Measurements from ENCODE around the gene ACTA2.

Gene ACTA2

GRCh38 chr10:88964869-88965415 is 12.4 kb upstream of the ACTA2 start:
- Histone ChIP-seq H3K36me3 (ENCODE audit: control insufficient read depth, insufficient read depth, low read length) (no peaks in the 10 kb centered on the region), H3K4me2 (ENCODE audit: low read length) (no peak overlapping the region), H3K4ac (ENCODE audit: low read depth, low read length) (no peak overlapping the region), H2BK15ac (replicated peaks; ENCODE audit: low read depth) (no peak overlapping the region), H3K23ac (ENCODE audit: low read length) (no peak overlapping the region), H2BK5ac (ENCODE audit: low read length) (no peak overlapping the region), H3K79me2 (ENCODE audit: control insufficient read depth, insufficient read depth, low read length) (no peaks in the 10 kb centered on the region), H4K5ac (ENCODE audit: low read length) (no peak overlapping the region), H2BK120ac (ENCODE audit: low read depth, low read length) (no peak overlapping the region), H3K18ac (ENCODE audit: low read length) (no peak overlapping the region), H3K56ac (ENCODE audit: low read length) (no peak overlapping the region), H3K4me3 (ENCODE audit: low read length) (no peak overlapping the region), H3K79me1 (ENCODE audit: low read length) (no peaks in the 10 kb centered on the region), H3K9ac (ENCODE audit: low read length) (no peak overlapping the region), H3K4me1 (ENCODE audit: control insufficient read depth, low read depth, low read length) (no peaks in the 10 kb centered on the region), H2AK5ac (ENCODE audit: low read length) (no peak overlapping the region), H3K27ac (ENCODE audit: low read depth, low read length) (no peak overlapping the region), H3K27me3 (ENCODE audit: insufficient read depth, low read length, poor library complexity) (no peaks in the 10 kb centered on the region), H4K8ac (ENCODE audit: low read depth, low read length) (no peak overlapping the region)
- WGBS (ENCODE audit: extremely low coverage, insufficient coverage, low lambda C conversion rate) = no CpG with 5 or more reads among the region's 3 CpGs
- no peak for DNase-seq

GRCh38 chr10:88964360-88964759 is 11.8 kb upstream of the ACTA2 start:
- DNase-seq = no peak
- Histone ChIP-seq H3K18ac (ENCODE audit: low read length) (peak overlapping the region; percentile 14), H3K27ac (ENCODE audit: low read depth, low read length) (no peak overlapping the region), H2AK5ac (ENCODE audit: low read length) (no peak overlapping the region), H4K8ac (ENCODE audit: low read depth, low read length) (no peak overlapping the region), H3K4ac (ENCODE audit: low read depth, low read length) (no peak overlapping the region), H3K27me3 (ENCODE audit: insufficient read depth, low read length, poor library complexity) (no peaks in the 10 kb centered on the region), H2BK120ac (ENCODE audit: low read depth, low read length) (no peak overlapping the region), H3K23ac (ENCODE audit: low read length) (no peak overlapping the region), H2BK15ac (replicated peaks; ENCODE audit: low read depth) (no peak overlapping the region), H3K36me3 (ENCODE audit: control insufficient read depth, insufficient read depth, low read length) (no peaks in the 10 kb centered on the region), H3K79me2 (ENCODE audit: control insufficient read depth, insufficient read depth, low read length) (no peaks in the 10 kb centered on the region), H3K56ac (ENCODE audit: low read length) (no peak overlapping the region), H4K5ac (ENCODE audit: low read length) (no peak overlapping the region), H3K79me1 (ENCODE audit: low read length) (no peaks in the 10 kb centered on the region), H3K9ac (ENCODE audit: low read length) (no peak overlapping the region), H2BK5ac (ENCODE audit: low read length) (no peak overlapping the region), H3K4me2 (ENCODE audit: low read length) (no peak overlapping the region), H3K4me1 (ENCODE audit: control insufficient read depth, low read depth, low read length) (no peaks in the 10 kb centered on the region), H3K4me3 (ENCODE audit: low read length) (no peak overlapping the region)
- no CpG with 5 or more reads among the region's 1 CpG for WGBS (ENCODE audit: extremely low coverage, insufficient coverage, low lambda C conversion rate)

- Histone ChIP-seq H2AK5ac (ENCODE audit: low read length) (no peak overlapping the region), H3K27me3 (ENCODE audit: insufficient read depth, low read length, poor library complexity) (no peaks in the 10 kb centered on the region)
- DNase-seq = no peak
Observed at GRCh38 chr10:88963318-88963717, 10.7 kb upstream of the ACTA2 start.

GRCh38 chr10:88962336-88962735 is 9.8 kb upstream of the ACTA2 start:
- no peak overlapping the region for H3K9ac ChIP-seq (ENCODE audit: low read length)
- DNase-seq = peak; percentile 65
- no peaks in the 10 kb centered on the region for H3K27me3 ChIP-seq (ENCODE audit: insufficient read depth, low read length, poor library complexity)
- no peak overlapping the region for H4K5ac ChIP-seq (ENCODE audit: low read length)
- no peak overlapping the region for H3K23ac ChIP-seq (ENCODE audit: low read length)
- no peak overlapping the region for H3K4ac ChIP-seq (ENCODE audit: low read depth, low read length)
- H2BK120ac ChIP-seq (ENCODE audit: low read depth, low read length) = no peak overlapping the region
- no peak overlapping the region for H4K8ac ChIP-seq (ENCODE audit: low read depth, low read length)
- no peaks in the 10 kb centered on the region for H3K79me1 ChIP-seq (ENCODE audit: low read length)
- no peak overlapping the region for H3K4me3 ChIP-seq (ENCODE audit: low read length)
- H2AK5ac ChIP-seq (ENCODE audit: low read length) = no peak overlapping the region
- no peak overlapping the region for H3K18ac ChIP-seq (ENCODE audit: low read length)
- H3K36me3 ChIP-seq (ENCODE audit: control insufficient read depth, insufficient read depth, low read length) = no peaks in the 10 kb centered on the region
- no peak overlapping the region for H3K56ac ChIP-seq (ENCODE audit: low read length)
- no peak overlapping the region for H3K4me2 ChIP-seq (ENCODE audit: low read length)
- WGBS (ENCODE audit: extremely low coverage, insufficient coverage, low lambda C conversion rate) = no CpG with 5 or more reads among the region's 2 CpGs
- H3K27ac ChIP-seq (ENCODE audit: low read depth, low read length) = no peak overlapping the region
- H3K79me2 ChIP-seq (ENCODE audit: control insufficient read depth, insufficient read depth, low read length) = no peaks in the 10 kb centered on the region
- H3K4me1 ChIP-seq (ENCODE audit: control insufficient read depth, low read depth, low read length) = no peaks in the 10 kb centered on the region
- H2BK15ac ChIP-seq (replicated peaks; ENCODE audit: low read depth) = no peak overlapping the region
- no peak overlapping the region for H2BK5ac ChIP-seq (ENCODE audit: low read length)

More at GRCh38 chr10:88963318-88963717, 10.7 kb upstream of the ACTA2 start:
- no peaks in the 10 kb centered on the region for H3K4me1 ChIP-seq (ENCODE audit: control insufficient read depth, low read depth, low read length)
- no peak overlapping the region for H3K4ac ChIP-seq (ENCODE audit: low read depth, low read length)
- no peaks in the 10 kb centered on the region for H3K36me3 ChIP-seq (ENCODE audit: control insufficient read depth, insufficient read depth, low read length)
- WGBS (ENCODE audit: extremely low coverage, insufficient coverage, low lambda C conversion rate) = no CpG with 5 or more reads among the region's 2 CpGs
- no peak overlapping the region for H3K4me2 ChIP-seq (ENCODE audit: low read length)
- H2BK5ac ChIP-seq (ENCODE audit: low read length) = no peak overlapping the region
- no peaks in the 10 kb centered on the region for H3K79me2 ChIP-seq (ENCODE audit: control insufficient read depth, insufficient read depth, low read length)
- H3K79me1 ChIP-seq (ENCODE audit: low read length) = no peaks in the 10 kb centered on the region
- no peak overlapping the region for H2BK15ac ChIP-seq (replicated peaks; ENCODE audit: low read depth)
- no peak overlapping the region for H3K56ac ChIP-seq (ENCODE audit: low read length)
- no peak overlapping the region for H3K27ac ChIP-seq (ENCODE audit: low read depth, low read length)
- no peak overlapping the region for H3K4me3 ChIP-seq (ENCODE audit: low read length)
- H3K23ac ChIP-seq (ENCODE audit: low read length) = no peak overlapping the region
- H3K18ac ChIP-seq (ENCODE audit: low read length) = no peak overlapping the region
- H4K5ac ChIP-seq (ENCODE audit: low read length) = no peak overlapping the region
- H3K9ac ChIP-seq (ENCODE audit: low read length) = no peak overlapping the region
- no peak overlapping the region for H2BK120ac ChIP-seq (ENCODE audit: low read depth, low read length)
- H4K8ac ChIP-seq (ENCODE audit: low read depth, low read length) = no peak overlapping the region

GRCh38 chr10:88961266-88961665 is 8.7 kb upstream of the ACTA2 start:
- no peaks in the 10 kb centered on the region for H3K27me3 ChIP-seq (ENCODE audit: insufficient read depth, low read length, poor library complexity)
- H3K18ac ChIP-seq (ENCODE audit: low read length) = no peak overlapping the region
- no peak overlapping the region for H3K27ac ChIP-seq (ENCODE audit: low read depth, low read length)
- H3K4me2 ChIP-seq (ENCODE audit: low read length) = no peak overlapping the region
- no peak overlapping the region for H3K9ac ChIP-seq (ENCODE audit: low read length)
- H3K4me1 ChIP-seq (ENCODE audit: control insufficient read depth, low read depth, low read length) = no peaks in the 10 kb centered on the region
- H3K23ac ChIP-seq (ENCODE audit: low read length) = no peak overlapping the region
- H2BK5ac ChIP-seq (ENCODE audit: low read length) = no peak overlapping the region
- H3K79me1 ChIP-seq (ENCODE audit: low read length) = no peaks in the 10 kb centered on the region
- H3K36me3 ChIP-seq (ENCODE audit: control insufficient read depth, insufficient read depth, low read length) = no peaks in the 10 kb centered on the region
- no peak overlapping the region for H3K4me3 ChIP-seq (ENCODE audit: low read length)
- H3K56ac ChIP-seq (ENCODE audit: low read length) = no peak overlapping the region
- DNase-seq = no peak
- H2BK15ac ChIP-seq (replicated peaks; ENCODE audit: low read depth) = no peak overlapping the region
- H3K4ac ChIP-seq (ENCODE audit: low read depth, low read length) = no peak overlapping the region
- no peak overlapping the region for H4K5ac ChIP-seq (ENCODE audit: low read length)
- no peak overlapping the region for H4K8ac ChIP-seq (ENCODE audit: low read depth, low read length)
- no peaks in the 10 kb centered on the region for H3K79me2 ChIP-seq (ENCODE audit: control insufficient read depth, insufficient read depth, low read length)
- H2AK5ac ChIP-seq (ENCODE audit: low read length) = no peak overlapping the region
- H2BK120ac ChIP-seq (ENCODE audit: low read depth, low read length) = no peak overlapping the region

- Histone ChIP-seq H4K8ac (ENCODE audit: low read depth, low read length) (no peak overlapping the region), H3K79me2 (ENCODE audit: control insufficient read depth, insufficient read depth, low read length) (no peaks in the 10 kb centered on the region), H3K27ac (ENCODE audit: low read depth, low read length) (no peak overlapping the region), H3K18ac (ENCODE audit: low read length) (no peak overlapping the region), H3K36me3 (ENCODE audit: control insufficient read depth, insufficient read depth, low read length) (no peaks in the 10 kb centered on the region), H3K4me3 (ENCODE audit: low read length) (no peak overlapping the region), H3K56ac (ENCODE audit: low read length) (no peak overlapping the region), H2BK15ac (replicated peaks; ENCODE audit: low read depth) (no peak overlapping the region), H3K4ac (ENCODE audit: low read depth, low read length) (no peak overlapping the region), H3K23ac (ENCODE audit: low read length) (no peak overlapping the region), H2BK120ac (ENCODE audit: low read depth, low read length) (no peak overlapping the region), H4K5ac (ENCODE audit: low read length) (no peak overlapping the region), H3K27me3 (ENCODE audit: insufficient read depth, low read length, poor library complexity) (no peaks in the 10 kb centered on the region), H3K79me1 (ENCODE audit: low read length) (no peaks in the 10 kb centered on the region), H3K4me1 (ENCODE audit: control insufficient read depth, low read depth, low read length) (no peaks in the 10 kb centered on the region), H3K4me2 (ENCODE audit: low read length) (no peak overlapping the region), H2AK5ac (ENCODE audit: low read length) (no peak overlapping the region), H2BK5ac (ENCODE audit: low read length) (no peak overlapping the region), H3K9ac (ENCODE audit: low read length) (no peak overlapping the region)
- WGBS (ENCODE audit: extremely low coverage, insufficient coverage, low lambda C conversion rate) = no CpG with 5 or more reads among the region's 1 CpG
- no peak for DNase-seq
Observed at GRCh38 chr10:88960802-88961201, 8.2 kb upstream of the ACTA2 start.

Measured in mesendoderm (in vitro differentiated cells).